Suprapubic skin (tissue), 4 donors: ENCODE data around the gene FAM193A. TPM values are rescaled to one million over a fixed set of nuclear protein-coding genes. Genes with fewer than 3 reads are reported as not detected.

Experiments
- DNase-seq, 2 donors: peaks; one replicate each; pipeline ENCODE4 v3.0.0-alpha.2; 2019; ENCODE audit warnings: low spot score in 2 of 2
- H3K27ac ChIP-seq: fragments of 200-600 bp; sonication (generic); one replicate; pipeline ENCODE4 v1.5.1; 2019
- H3K27me3 ChIP-seq: fragments of 200-600 bp; sonication (generic); one replicate; pipeline ENCODE4 v1.5.1; 2019
- H3K36me3 ChIP-seq: fragments of 200-600 bp; sonication (generic); one replicate; pipeline ENCODE4 v1.5.1; 2019
- H3K4me1 ChIP-seq: fragments of 200-600 bp; sonication (generic); one replicate; pipeline ENCODE4 v1.5.1; 2019
- H3K4me3 ChIP-seq: fragments of 200-600 bp; sonication (generic); one replicate; pipeline ENCODE4 v1.5.1; 2019; ENCODE audit warnings: mild to moderate bottlenecking
- H3K9me3 ChIP-seq: fragments of 200-600 bp; sonication (generic); one replicate; pipeline ENCODE4 v1.5.1; 2019
- EP300 ChIP-seq: sonication (generic); formaldehyde crosslinking; IDR thresholded peaks from one replicate; pipeline ENCODE4 v1.6.1; 2017; ENCODE audit warnings: antibody characterized with exemption
- POLR2A ChIP-seq, 2 donors: fragments of 450-650 bp; IDR thresholded peaks; one replicate each; pipeline ENCODE4 v1.6.1; 2017; ENCODE audit warnings: antibody characterized with exemption in 2 of 2, mild to moderate bottlenecking in 2 of 2, moderate library complexity in 2 of 2
- POLR2AphosphoS5 ChIP-seq, 3 donors: sonication (generic); formaldehyde crosslinking; IDR thresholded peaks; one replicate each; pipeline ENCODE4 v1.6.1; 2017; ENCODE audit warnings: antibody characterized with exemption in 3 of 3
- WGBS: methylation state at CpG from one replicate; pipeline ENCODE4 v1.1.5; 2018; 5-methylcytosine and 5-hydroxymethylcytosine counted together
- total RNA-seq, 4 donors: library from RNA; depleted of rRNA; stranded (reverse); fragments of >200 nt; gene quantifications; one replicate each; pipeline ENCODE4 v1.1.0, GENCODE V29; 2016
- TF ChIP-seq, protein P1 (sequence below), 2 donors: fragments of 200-600 bp in 1 of 2; fragments of 450-650 bp in 1 of 2; sonication (generic) in 1 of 2; IDR thresholded peaks; one replicate each; pipeline ENCODE4 v1.5.1; 2016 to 2019; ENCODE audit warnings: antibody characterized with exemption in 2 of 2, mild to moderate bottlenecking in 1 of 2, moderate library complexity in 1 of 2

The FAM193A gene
- total RNA-seq, 4 donors from 2014 or later, result 23.6 to 45.0 (median 29.3) TPM

DNA sequence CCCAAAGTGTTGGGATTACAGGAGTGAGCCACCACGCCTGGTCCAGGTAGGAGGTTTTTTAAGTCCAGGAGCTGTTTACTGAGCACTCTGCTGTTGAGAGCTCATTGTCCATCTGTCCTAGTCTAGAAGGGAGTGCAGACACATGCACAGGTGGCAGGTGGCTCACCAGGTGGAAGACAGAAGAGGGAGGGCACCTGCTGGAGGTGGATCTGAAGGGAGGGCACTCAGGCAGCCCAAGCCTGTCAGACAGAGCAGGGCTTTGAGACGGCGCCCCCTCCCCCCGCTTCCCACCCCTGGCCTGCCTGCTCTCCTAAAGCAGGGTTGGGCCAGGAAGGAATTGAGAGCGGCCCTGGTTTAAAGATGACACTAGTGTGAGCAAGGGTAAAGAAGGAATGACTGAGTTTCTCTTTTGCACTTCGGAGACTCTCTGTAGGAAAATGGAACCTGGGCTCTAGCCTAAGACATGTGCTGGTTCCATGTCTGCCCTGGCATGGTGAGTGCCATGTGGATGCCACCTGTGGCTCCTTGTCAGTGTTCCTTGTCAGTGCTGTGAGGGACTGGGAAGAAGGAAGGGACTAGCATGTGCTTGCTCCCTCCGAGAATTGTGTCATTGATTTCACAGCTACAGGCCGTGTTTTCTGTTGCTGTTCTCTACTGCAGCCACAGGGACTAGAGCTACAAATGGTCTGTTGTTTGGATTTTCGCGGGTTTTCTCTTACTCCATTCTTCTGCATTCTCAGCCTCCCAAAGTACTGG is 111.1 kb downstream of the FAM193A start:
- H3K4me1 ChIP-seq, result no peaks in the 10 kb centered on the region
- H3K9me3 ChIP-seq, result no peaks in the 10 kb centered on the region
- WGBS, result 81% methylated on average over 10 of the region's 10 CpGs
- peak in 1 of 2 donors; percentile 44 for DNase-seq
- peaks cover 80% of the 10 kb centered on the region for H3K36me3 ChIP-seq
- TF ChIP-seq EP300, result no peak
- TF ChIP-seq POLR2A (IDR thresholded peaks at IDR 0.05), result no peak
- TF ChIP-seq, protein P1, sequence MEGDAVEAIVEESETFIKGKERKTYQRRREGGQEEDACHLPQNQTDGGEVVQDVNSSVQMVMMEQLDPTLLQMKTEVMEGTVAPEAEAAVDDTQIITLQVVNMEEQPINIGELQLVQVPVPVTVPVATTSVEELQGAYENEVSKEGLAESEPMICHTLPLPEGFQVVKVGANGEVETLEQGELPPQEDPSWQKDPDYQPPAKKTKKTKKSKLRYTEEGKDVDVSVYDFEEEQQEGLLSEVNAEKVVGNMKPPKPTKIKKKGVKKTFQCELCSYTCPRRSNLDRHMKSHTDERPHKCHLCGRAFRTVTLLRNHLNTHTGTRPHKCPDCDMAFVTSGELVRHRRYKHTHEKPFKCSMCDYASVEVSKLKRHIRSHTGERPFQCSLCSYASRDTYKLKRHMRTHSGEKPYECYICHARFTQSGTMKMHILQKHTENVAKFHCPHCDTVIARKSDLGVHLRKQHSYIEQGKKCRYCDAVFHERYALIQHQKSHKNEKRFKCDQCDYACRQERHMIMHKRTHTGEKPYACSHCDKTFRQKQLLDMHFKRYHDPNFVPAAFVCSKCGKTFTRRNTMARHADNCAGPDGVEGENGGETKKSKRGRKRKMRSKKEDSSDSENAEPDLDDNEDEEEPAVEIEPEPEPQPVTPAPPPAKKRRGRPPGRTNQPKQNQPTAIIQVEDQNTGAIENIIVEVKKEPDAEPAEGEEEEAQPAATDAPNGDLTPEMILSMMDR (IDR thresholded peaks at IDR 0.05), result no peak
- TF ChIP-seq POLR2AphosphoS5 (IDR thresholded peaks at IDR 0.05), result no peak
- H3K4me3 ChIP-seq, result no peak overlapping the region
- H3K27me3 ChIP-seq, result no peaks in the 10 kb centered on the region
- H3K27ac ChIP-seq, result no peak overlapping the region

DNA sequence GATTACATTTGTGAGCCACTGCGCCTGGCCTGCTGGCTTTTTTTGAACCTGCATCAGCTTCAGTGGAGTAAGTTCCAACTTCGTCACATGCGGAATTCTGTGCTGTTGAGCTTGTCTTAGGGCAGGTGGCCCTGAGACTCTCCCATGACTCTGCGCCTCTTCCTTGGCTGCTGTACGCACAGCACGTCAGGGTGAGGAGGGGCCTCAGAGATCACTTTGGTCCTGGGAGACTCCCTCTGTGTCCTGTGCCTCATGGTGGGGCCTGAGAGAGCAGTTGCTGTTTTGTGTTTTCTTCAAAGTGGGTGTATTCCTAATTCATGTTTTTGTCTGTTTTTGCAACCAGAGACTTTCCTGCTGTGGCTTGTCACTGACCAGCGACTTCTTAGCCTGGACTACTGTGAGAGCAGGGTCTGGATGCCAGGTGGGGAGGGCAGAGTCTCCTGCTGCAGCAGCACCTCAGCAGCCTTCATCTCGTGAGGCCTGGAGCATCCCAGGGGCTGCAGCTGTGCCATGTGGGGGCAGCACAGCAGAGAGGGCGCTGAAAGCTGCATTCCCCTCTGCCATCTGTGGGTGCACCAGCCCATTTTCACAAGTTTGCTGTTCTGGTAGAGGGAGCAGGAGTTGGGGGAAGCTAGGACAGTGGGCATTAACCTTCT is 111.8 kb downstream of the FAM193A start:
- Histone ChIP-seq H3K36me3 (peaks cover 75% of the 10 kb centered on the region), H3K27ac (no peak overlapping the region)
- WGBS, result 93% methylated on average over 9 of the region's 9 CpGs

DNA sequence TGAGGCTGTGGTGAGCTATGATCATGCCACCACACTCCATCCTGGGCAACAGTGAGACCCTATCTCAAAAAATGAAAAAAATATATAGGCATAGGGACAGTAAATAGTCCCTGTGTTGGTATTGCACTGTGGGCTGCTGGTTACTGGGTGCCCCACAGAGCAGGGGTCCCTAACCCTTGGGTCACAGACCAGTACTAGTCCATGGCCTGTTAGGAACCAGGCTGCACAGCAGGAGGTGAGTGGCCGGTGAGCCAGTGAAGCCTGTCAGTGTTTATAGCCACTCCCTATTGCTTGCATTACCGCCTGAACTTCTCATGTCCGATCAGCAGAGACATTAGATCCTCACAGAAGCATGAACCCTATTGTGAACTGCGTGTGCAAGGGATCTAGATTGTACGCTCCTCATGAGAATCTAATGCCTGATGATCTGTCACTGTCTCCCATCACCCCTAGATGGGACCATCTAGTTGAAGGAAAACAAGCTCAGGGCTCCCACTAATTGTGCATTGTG is 113.2 kb downstream of the FAM193A start:
- H3K27ac ChIP-seq, result no peak overlapping the region
- no peaks in the 10 kb centered on the region for H3K4me1 ChIP-seq
- H3K36me3 ChIP-seq, result peaks cover 63% of the 10 kb centered on the region
- no peaks in the 10 kb centered on the region for H3K9me3 ChIP-seq
- 100% methylated on average over 5 of the region's 5 CpGs for WGBS
- peak in 1 of 2 donors; percentile 40 for DNase-seq
- no peak overlapping the region for H3K4me3 ChIP-seq
- TF ChIP-seq, protein P1 (IDR thresholded peaks at IDR 0.05), result no peak
- no peak for TF ChIP-seq EP300
- TF ChIP-seq POLR2A (IDR thresholded peaks at IDR 0.05), result no peak
- H3K27me3 ChIP-seq, result no peaks in the 10 kb centered on the region

More for the DNA sequence above, 111.8 kb downstream of the FAM193A start:
- TF ChIP-seq POLR2A (IDR thresholded peaks at IDR 0.05) (no peak), POLR2AphosphoS5 (IDR thresholded peaks at IDR 0.05) (no peak), EP300 (no peak)
- TF ChIP-seq, protein P1 (IDR thresholded peaks at IDR 0.05), result no peak
- H3K4me3 ChIP-seq, result no peak overlapping the region
- H3K9me3 ChIP-seq, result no peaks in the 10 kb centered on the region
- H3K4me1 ChIP-seq, result no peaks in the 10 kb centered on the region
- H3K27me3 ChIP-seq, result no peaks in the 10 kb centered on the region
- peak in 1 of 2 donors; percentile 27 for DNase-seq

DNA sequence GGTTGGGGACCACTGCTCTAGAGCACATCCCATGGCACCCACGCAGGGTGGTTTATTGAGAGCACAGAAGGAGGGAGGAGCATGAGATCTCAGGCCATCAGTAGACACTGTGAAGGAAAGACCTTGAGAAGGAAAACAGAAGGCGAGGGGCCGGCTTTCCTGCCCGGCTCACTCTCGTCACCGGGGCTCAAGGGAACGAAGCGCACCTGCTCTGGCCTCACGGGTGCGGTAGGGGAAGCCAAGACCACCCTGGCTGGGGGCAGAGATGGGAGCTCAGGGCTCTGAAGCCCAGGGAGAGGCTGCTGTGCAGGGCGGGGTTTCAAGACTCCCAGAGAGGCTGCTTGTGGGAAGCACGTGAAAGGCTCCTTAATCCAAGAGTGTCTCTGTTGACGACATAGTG is 113.8 kb downstream of the FAM193A start:
- peaks cover 63% of the 10 kb centered on the region for H3K36me3 ChIP-seq
- 93% methylated on average over 12 of the region's 13 CpGs for WGBS
- TF ChIP-seq EP300 (no peak), POLR2AphosphoS5 (IDR thresholded peaks at IDR 0.05) (no peak), POLR2A (IDR thresholded peaks at IDR 0.05) (no peak)
- TF ChIP-seq, protein P1 (IDR thresholded peaks at IDR 0.05), result no peak

DNA sequence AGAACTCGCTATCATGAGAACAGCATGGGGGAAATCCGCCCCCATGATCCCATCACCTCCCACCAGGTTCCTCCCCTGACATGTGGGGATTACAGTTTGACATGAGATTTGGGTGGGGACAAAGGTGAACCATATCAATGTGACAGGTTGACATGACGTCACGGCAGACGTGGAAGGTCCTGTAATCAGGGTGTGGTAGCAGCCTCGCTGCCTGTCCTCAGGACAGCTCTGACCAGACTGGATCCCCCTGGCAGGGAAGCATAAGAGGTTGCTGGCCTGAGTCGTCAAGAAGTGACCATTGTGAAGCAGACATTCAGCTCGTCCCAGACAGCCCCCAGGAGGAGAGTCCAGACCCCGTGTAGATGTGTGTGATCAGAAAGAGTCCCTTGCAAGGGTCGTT is 115.1 kb downstream of the FAM193A start:
- H3K27me3 ChIP-seq, result no peaks in the 10 kb centered on the region
- DNase-seq, result no peak
- TF ChIP-seq EP300 (no peak), POLR2AphosphoS5 (IDR thresholded peaks at IDR 0.05) (no peak), POLR2A (IDR thresholded peaks at IDR 0.05) (no peak)
- TF ChIP-seq, protein P1 (IDR thresholded peaks at IDR 0.05), result no peak
- H3K4me3 ChIP-seq, result no peak overlapping the region
- no peak overlapping the region for H3K27ac ChIP-seq
- H3K36me3 ChIP-seq, result peaks cover 55% of the 10 kb centered on the region
- no peaks in the 10 kb centered on the region for H3K4me1 ChIP-seq
- H3K9me3 ChIP-seq, result no peaks in the 10 kb centered on the region
- 96% methylated on average over 8 of the region's 10 CpGs for WGBS

More for the DNA sequence above, 113.8 kb downstream of the FAM193A start:
- no peaks in the 10 kb centered on the region for H3K9me3 ChIP-seq
- peak in 1 of 2 donors; percentile 42 for DNase-seq
- H3K4me3 ChIP-seq, result no peak overlapping the region
- no peaks in the 10 kb centered on the region for H3K27me3 ChIP-seq
- no peak overlapping the region for H3K27ac ChIP-seq
- no peaks in the 10 kb centered on the region for H3K4me1 ChIP-seq
